Colonic mucosa (tissue), 4 donors: ENCODE results near the gene ZSWIM1. TPM values are rescaled to one million over a fixed set of nuclear protein-coding genes. Genes with fewer than 3 reads are reported as not detected.

Experiments used
- DNase-seq: peaks from one replicate; pipeline ENCODE4 v3.0.0-alpha.2; 2020
- H3K27ac ChIP-seq: fragments of 200-600 bp; one replicate; pipeline ENCODE4 v1.8.0; 2021
- H3K27me3 ChIP-seq: fragments of 200-600 bp; one replicate; pipeline ENCODE4 v1.8.0; 2021
- H3K36me3 ChIP-seq: fragments of 200-600 bp; one replicate; pipeline ENCODE4 v1.8.0; 2021
- H3K4me1 ChIP-seq: fragments of 200-600 bp; one replicate; pipeline ENCODE4 v1.8.0; 2021; ENCODE audit warnings: mild to moderate bottlenecking
- H3K4me3 ChIP-seq: fragments of 200-600 bp; one replicate; pipeline ENCODE4 v1.8.0; 2021
- H3K9ac ChIP-seq, 2 donors: one replicate each; pipeline ENCODE4 v1.7.0; 2013; ENCODE audit warnings: control low read depth in 2 of 2, low read depth in 2 of 2, low read length in 2 of 2
- H3K9me3 ChIP-seq: fragments of 200-600 bp; one replicate; pipeline ENCODE4 v1.8.0; 2021
- CTCF ChIP-seq: fragments of 200-600 bp; IDR thresholded peaks from one replicate; pipeline ENCODE4 v1.8.0; 2022; ENCODE audit warnings: antibody characterized with exemption, mild to moderate bottlenecking
- intact Hi-C: fragments of 100-400 bp; cut with DNase I; formaldehyde crosslinking; loops from one replicate; pipeline ENCODE4 v1.14.1; 2022
- total RNA-seq, 2 donors: library from RNA; stranded (reverse); fragmentation: NEBNext Ultra II Directional in 1 of 2; extraction: Animal tissue kit (Norgen Biotek cat#: 25700) in 1 of 2; gene quantifications; one replicate each; pipeline ENCODE4 v1.2.1, GENCODE V29; 2021
- donor health status: healthy.
- donor health status: DM: no; HTN: no; CAD: no.
- donor health status: DM: no; HTN: no; CAD: no.

The ZSWIM1 gene
- total RNA-seq, 2 donors from 2014 or later: 13.3 to 13.4 TPM

GRCh38 chr20:45933266-45934045, 52.4 kb downstream of the ZSWIM1 start:
- TF ChIP-seq CTCF: peak; percentile 26
- DNase-seq: peak; percentile 80
- Histone ChIP-seq H3K27me3 (no peaks in the 10 kb centered on the region), H3K36me3 (no peaks in the 10 kb centered on the region), H3K4me3 (peak overlapping the region; percentile 98), H3K27ac (peak overlapping the region; percentile 100), H3K4me1 (no peaks in the 10 kb centered on the region), H3K9me3 (no peaks in the 10 kb centered on the region), H3K9ac (peak overlapping the region; percentile 93 to 99)
- intact Hi-C loops: loop anchor here (5.0 kb wide), 1 partner anchor 41 kb away; the partner anchor contains the start of genes CTSA and NEURL2

- Histone ChIP-seq H3K27me3 (no peaks in the 10 kb centered on the region), H3K36me3 (peaks cover 3% of the 10 kb centered on the region), H3K9ac (peak overlapping the region; percentile 93 to 99), H3K9me3 (no peaks in the 10 kb centered on the region), H3K4me1 (no peaks in the 10 kb centered on the region), H3K27ac (peak overlapping the region; percentile 100), H3K4me3 (peak overlapping the region; percentile 98)
- intact Hi-C loops: loop anchor here (5.0 kb wide), 1 partner anchor 42 kb away; the partner anchor contains the start of genes CTSA and NEURL2
- peak; percentile 71 for DNase-seq
- no peak for TF ChIP-seq CTCF
Observed at GRCh38 chr20:45934046-45934585, 53.1 kb downstream of the ZSWIM1 start.

Other genes starting within 250 kb of the ZSWIM1 start
- gene WFDC9, start 249.9 kb upstream of the ZSWIM1 start, total RNA-seq: not detected
- not detected for gene WFDC11, start 211.0 kb upstream of the ZSWIM1 start, total RNA-seq
- not detected for gene WFDC13, start 179.2 kb upstream of the ZSWIM1 start, total RNA-seq
- gene WFDC10B, start 176.2 kb upstream of the ZSWIM1 start, total RNA-seq: not detected
- gene SPINT4, start 158.9 kb upstream of the ZSWIM1 start, total RNA-seq: not detected
- 10 to 100 TPM in 1 of 2 donors, 1 to 10 TPM in 1; 2.5 to 15.6 TPM for gene WFDC3, start 89.3 kb upstream of the ZSWIM1 start, total RNA-seq
- gene DNTTIP1, start 89.3 kb upstream of the ZSWIM1 start, total RNA-seq: 10 to 100 TPM; 41.5 to 96.5 TPM
- 100 to 1,000 TPM in 1 of 2 donors, 10 to 100 TPM in 1; 23.7 to 117 TPM for gene UBE2C, start 68.6 kb upstream of the ZSWIM1 start, total RNA-seq
- gene TNNC2, start 53.9 kb upstream of the ZSWIM1 start, total RNA-seq: 1 to 10 TPM; 2.9 to 3.8 TPM
- 10 to 100 TPM; 11.2 to 12.6 TPM for gene SNX21, start 47.4 kb upstream of the ZSWIM1 start, total RNA-seq
- 10 to 100 TPM; 49.8 to 58.5 TPM for gene ACOT8, start 23.8 kb upstream of the ZSWIM1 start, total RNA-seq
- gene ZSWIM3, start 23.6 kb upstream of the ZSWIM1 start, total RNA-seq: 1 to 10 TPM; 4.6 to 5.2 TPM
- gene SPATA25, start 6.4 kb downstream of the ZSWIM1 start, total RNA-seq: 1 to 10 TPM; 1.5 TPM
- 1 to 10 TPM; 3.5 to 4.0 TPM for gene NEURL2, start 10.0 kb downstream of the ZSWIM1 start, total RNA-seq
- gene CTSA, start 10.1 kb downstream of the ZSWIM1 start, total RNA-seq: 100 to 1,000 TPM; 273 to 366 TPM
- 10 to 100 TPM; 17.4 to 36.2 TPM for gene PLTP, start 30.9 kb downstream of the ZSWIM1 start, total RNA-seq
- gene PCIF1, start 53.5 kb downstream of the ZSWIM1 start, total RNA-seq: 10 to 100 TPM; 28.9 to 33.6 TPM
- gene ZNF335, start 91.0 kb downstream of the ZSWIM1 start, total RNA-seq: 10 to 100 TPM; 11.3 to 22.1 TPM
- 1 to 10 TPM; 1.3 to 4.0 TPM for gene MMP9, start 127.7 kb downstream of the ZSWIM1 start, total RNA-seq
- gene SLC12A5, start 148.0 kb downstream of the ZSWIM1 start, total RNA-seq: under 1 TPM in 1 of 2 donors, not detected in 1; 0.96 TPM
- 10 to 100 TPM; 20.4 to 32.1 TPM for gene NCOA5, start 208.7 kb downstream of the ZSWIM1 start, total RNA-seq
- 1 to 10 TPM; 2.8 to 4.4 TPM for gene CD40, start 237.1 kb downstream of the ZSWIM1 start, total RNA-seq